ENCODE results near the gene FMNL2. TPM values are rescaled to one million over a fixed set of nuclear protein-coding genes. Genes with fewer than 3 reads are reported as not detected.
"Not testable (repeated sequence)": the region's sequence is repeated elsewhere in the genome, so short reads cannot be mapped to it uniquely, and the experiment has no call there.

FMNL2 gene
- total RNA-seq, 1 donor from 2014 or later, result 5.5 TPM

DNA sequence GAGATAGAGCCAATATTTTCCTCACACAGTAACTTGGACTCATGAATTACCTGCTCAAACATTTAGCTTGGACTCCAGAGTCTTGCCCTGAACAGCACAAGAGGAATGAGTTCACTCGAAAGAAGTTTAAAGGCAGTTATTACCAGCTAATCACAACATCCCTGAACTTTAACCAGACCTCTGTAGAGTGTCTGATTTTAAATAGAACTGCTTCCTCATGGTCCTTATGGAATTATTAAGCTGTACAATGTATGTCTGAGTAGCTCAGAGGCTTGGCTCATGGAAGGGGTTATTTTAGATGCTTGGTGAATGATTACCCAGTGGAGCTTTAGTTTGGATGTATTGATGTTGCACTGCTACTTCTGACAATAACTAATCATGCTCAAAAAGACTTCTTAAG lies 183.1 kb downstream of the FMNL2 start:
- Histone ChIP-seq H3K4me1 (peaks cover 30% of the 10 kb centered on the region), H3K27me3 (ENCODE audit: low read depth) (no peaks in the 10 kb centered on the region), H3K27ac (replicated peaks) (no peak overlapping the region), H3K36me3 (no peaks in the 10 kb centered on the region), H3K4me3 (no peak overlapping the region), H3K9me3 (replicated peaks) (no peaks in the 10 kb centered on the region)
- TF ChIP-seq, protein P1, sequence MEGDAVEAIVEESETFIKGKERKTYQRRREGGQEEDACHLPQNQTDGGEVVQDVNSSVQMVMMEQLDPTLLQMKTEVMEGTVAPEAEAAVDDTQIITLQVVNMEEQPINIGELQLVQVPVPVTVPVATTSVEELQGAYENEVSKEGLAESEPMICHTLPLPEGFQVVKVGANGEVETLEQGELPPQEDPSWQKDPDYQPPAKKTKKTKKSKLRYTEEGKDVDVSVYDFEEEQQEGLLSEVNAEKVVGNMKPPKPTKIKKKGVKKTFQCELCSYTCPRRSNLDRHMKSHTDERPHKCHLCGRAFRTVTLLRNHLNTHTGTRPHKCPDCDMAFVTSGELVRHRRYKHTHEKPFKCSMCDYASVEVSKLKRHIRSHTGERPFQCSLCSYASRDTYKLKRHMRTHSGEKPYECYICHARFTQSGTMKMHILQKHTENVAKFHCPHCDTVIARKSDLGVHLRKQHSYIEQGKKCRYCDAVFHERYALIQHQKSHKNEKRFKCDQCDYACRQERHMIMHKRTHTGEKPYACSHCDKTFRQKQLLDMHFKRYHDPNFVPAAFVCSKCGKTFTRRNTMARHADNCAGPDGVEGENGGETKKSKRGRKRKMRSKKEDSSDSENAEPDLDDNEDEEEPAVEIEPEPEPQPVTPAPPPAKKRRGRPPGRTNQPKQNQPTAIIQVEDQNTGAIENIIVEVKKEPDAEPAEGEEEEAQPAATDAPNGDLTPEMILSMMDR (IDR thresholded peaks at IDR 0.05; ENCODE audit: borderline replicate concordance), result no peak
- no peak for DNase-seq
- intact Hi-C loops (cut with micrococcal nuclease), result no loop called here

DNA sequence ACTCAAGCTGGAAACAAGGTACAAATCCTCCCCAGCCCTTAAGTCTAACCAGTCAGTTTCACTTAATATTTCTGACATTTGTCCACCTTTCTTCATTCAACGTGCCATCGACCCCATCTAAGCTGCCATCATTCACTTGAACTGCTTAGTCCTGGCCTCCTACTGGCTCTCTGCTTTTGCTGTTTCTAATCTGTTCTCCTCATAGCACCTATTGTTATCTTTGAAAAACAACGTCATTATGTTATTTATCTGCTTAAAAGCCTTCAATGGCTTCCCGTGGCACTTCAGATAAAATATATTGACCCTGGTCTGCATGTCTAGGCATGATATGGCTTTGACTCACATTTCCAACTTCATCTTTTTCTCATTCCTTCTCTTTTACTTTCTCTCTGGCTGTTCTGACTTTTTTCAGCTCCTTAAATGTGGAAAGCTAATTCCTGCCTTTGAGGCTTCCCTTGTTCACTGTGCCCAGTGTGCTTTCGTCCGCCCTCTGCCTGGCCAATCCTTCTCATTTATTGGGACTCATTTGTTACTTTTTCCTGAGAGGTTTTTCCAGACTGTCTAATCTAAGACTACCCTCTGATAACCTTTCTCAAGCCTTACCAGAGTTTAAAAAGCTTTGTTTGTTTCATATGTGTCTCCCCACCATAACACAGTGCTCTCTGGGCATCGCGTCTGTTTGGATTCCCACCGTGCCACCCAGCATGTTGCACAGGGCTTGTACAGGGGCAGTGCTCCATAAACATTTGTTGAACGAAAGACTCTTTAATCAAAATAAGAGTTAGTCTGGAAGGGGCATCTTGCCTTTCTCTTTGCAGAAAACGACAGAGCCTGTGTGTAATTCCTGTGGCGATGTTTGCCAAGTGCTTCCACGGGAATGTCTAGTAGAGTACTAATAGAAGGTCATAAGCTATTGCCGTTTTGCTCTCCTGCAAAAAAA lies 183.9 kb downstream of the FMNL2 start:
- DNase-seq, result no peak
- Histone ChIP-seq H3K4me1 (peaks cover 21% of the 10 kb centered on the region), H3K4me3 (no peak overlapping the region), H3K27ac (replicated peaks) (no peak overlapping the region), H3K36me3 (no peaks in the 10 kb centered on the region), H3K27me3 (ENCODE audit: low read depth) (no peaks in the 10 kb centered on the region), H3K9me3 (replicated peaks) (no peaks in the 10 kb centered on the region)
- TF ChIP-seq, protein P1 (IDR thresholded peaks at IDR 0.05; ENCODE audit: borderline replicate concordance), result no peak
- intact Hi-C loops (cut with micrococcal nuclease), result no loop called here

DNA sequence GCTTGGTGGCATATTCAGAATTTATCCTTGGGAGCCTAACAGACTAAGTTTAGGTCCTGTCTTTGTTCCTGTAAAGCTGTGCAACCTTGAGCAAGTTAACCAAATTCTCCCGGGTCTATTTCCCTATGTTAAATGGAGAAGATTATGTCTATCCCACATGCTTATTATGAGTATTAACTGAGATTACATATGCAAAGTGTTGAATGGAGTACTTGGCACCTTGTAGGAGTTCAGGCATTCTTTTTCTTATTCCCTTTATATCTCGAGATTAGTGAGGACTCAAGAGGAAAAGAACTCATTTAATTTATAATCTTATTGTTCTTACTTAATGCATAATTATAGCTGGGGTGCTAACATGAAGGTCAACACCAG lies 184.6 kb downstream of the FMNL2 start:
- Histone ChIP-seq H3K4me1 (peaks cover 20% of the 10 kb centered on the region), H3K9me3 (replicated peaks) (no peaks in the 10 kb centered on the region), H3K27me3 (ENCODE audit: low read depth) (no peaks in the 10 kb centered on the region), H3K27ac (replicated peaks) (no peak overlapping the region), H3K36me3 (no peaks in the 10 kb centered on the region), H3K4me3 (no peak overlapping the region)
- TF ChIP-seq, protein P1 (IDR thresholded peaks at IDR 0.05; ENCODE audit: borderline replicate concordance), result no peak
- intact Hi-C loops (cut with micrococcal nuclease), result no loop called here
- DNase-seq, result no peak

DNA sequence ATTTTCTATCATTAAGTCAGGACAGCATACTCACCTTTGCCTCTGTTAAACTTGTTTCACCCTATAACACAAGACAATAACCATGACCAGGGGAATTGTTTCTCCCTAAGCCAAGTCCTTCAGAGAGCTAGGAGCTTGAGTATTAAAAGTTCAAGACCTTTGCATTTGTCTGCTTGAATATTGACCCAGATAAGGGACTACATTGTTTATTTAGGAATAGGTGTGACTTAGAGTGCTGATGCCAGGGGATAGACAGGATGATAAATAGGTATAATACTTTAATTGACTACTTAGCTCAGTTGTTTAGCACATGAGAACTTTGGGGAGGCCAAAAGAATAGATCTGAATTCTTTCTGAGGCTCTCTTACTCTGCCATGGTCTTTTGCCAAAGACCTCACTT lies 185.8 kb downstream of the FMNL2 start:
- TF ChIP-seq, protein P1 (IDR thresholded peaks at IDR 0.05; ENCODE audit: borderline replicate concordance), result no peak
- Histone ChIP-seq H3K4me1 (peaks cover 28% of the 10 kb centered on the region), H3K27me3 (ENCODE audit: low read depth) (no peaks in the 10 kb centered on the region), H3K36me3 (no peaks in the 10 kb centered on the region), H3K27ac (replicated peaks) (no peak overlapping the region), H3K4me3 (no peak overlapping the region), H3K9me3 (replicated peaks) (no peaks in the 10 kb centered on the region)
- no peak for DNase-seq
- intact Hi-C loops (cut with micrococcal nuclease), result no loop called here

DNA sequence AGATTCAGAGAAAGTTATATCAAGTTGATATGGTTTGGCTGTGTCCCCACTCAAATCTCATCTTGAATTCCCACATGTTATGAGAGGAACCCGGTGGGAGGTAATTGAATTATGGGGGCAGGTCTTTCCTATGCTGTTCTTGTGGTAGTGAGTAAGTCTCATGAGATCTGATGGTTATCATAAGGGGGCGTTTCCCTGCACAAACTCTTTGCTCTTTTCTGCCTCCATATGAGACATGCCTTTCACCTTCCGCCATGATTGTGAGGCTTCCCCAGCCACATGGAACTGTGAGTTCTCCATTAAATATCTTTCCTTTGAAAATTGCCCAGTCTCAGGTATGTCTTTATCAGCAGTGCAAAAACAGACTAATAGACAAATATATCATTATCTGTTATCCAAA lies 187.5 kb downstream of the FMNL2 start:
- H3K36me3 ChIP-seq; H3K27me3 ChIP-seq (ENCODE audit: low read depth); DNase-seq; H3K4me3 ChIP-seq; intact Hi-C loops (cut with micrococcal nuclease); H3K9me3 ChIP-seq (replicated peaks); H3K27ac ChIP-seq (replicated peaks): not testable (repeated sequence)
- H3K4me1 ChIP-seq, result peaks cover 34% of the 10 kb centered on the region

DNA sequence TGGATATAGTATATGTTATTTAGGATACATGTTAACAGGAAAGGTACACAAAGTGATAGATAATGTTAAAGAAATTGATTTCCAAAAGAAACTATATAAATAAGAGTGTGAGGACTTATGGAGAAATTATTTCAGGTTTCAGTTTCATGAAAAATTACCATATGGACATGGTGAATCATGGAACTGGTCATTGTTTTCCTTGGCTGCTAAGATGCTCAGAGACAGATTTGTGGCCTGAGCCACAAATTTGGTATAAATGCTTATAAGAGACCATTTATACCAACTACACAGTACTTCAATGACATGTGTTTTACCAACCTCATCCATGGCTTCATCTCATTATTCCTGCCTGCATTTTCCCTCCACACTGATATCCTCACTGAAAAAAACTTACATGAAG lies 188.1 kb downstream of the FMNL2 start:
- DNase-seq, result no peak
- TF ChIP-seq, protein P1 (IDR thresholded peaks at IDR 0.05; ENCODE audit: borderline replicate concordance), result no peak
- Histone ChIP-seq H3K36me3 (no peaks in the 10 kb centered on the region), H3K27ac (replicated peaks) (no peak overlapping the region), H3K4me1 (peaks cover 34% of the 10 kb centered on the region), H3K27me3 (ENCODE audit: low read depth) (no peaks in the 10 kb centered on the region), H3K9me3 (replicated peaks) (no peaks in the 10 kb centered on the region), H3K4me3 (no peak overlapping the region)
- intact Hi-C loops (cut with micrococcal nuclease), result no loop called here
